Ishikawa (cell line): ENCODE results near the gene TEX35.

Source experiments
- EGR1 ChIP-seq: IDR thresholded peaks from 2 replicates; pipeline ENCODE4 v1.6.1; 2012
- EP300 ChIP-seq: IDR thresholded peaks from 2 replicates; pipeline ENCODE4 v1.6.1; 2012; ENCODE audit warnings: borderline replicate concordance
- RAD21 ChIP-seq: IDR thresholded peaks from 2 replicates; pipeline ENCODE4 v1.6.1; 2012; ENCODE audit warnings: low read depth
- TAF1 ChIP-seq: IDR thresholded peaks from 2 replicates; pipeline ENCODE4 v1.6.1; 2012; ENCODE audit warnings: low read depth, mild to moderate bottlenecking
- TF ChIP-seq, protein P1 (sequence below): IDR thresholded peaks from 2 replicates; pipeline ENCODE4 v1.6.1; 2012

- TF ChIP-seq RAD21, result no peak
- TF ChIP-seq EGR1, result no peak
- TF ChIP-seq TAF1, result no peak
- TF ChIP-seq EP300, result no peak
- TF ChIP-seq, protein P1, sequence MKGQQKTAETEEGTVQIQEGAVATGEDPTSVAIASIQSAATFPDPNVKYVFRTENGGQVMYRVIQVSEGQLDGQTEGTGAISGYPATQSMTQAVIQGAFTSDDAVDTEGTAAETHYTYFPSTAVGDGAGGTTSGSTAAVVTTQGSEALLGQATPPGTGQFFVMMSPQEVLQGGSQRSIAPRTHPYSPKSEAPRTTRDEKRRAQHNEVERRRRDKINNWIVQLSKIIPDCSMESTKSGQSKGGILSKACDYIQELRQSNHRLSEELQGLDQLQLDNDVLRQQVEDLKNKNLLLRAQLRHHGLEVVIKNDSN, result no peak
Observed at GRCh38 chr1:178506669-178507068, 6.2 kb upstream of the TEX35 start.
